GM12891 (cell line): Measurements from ENCODE around the gene CKM.

Experiments used
- POLR2A ChIP-seq: IDR thresholded peaks from 2 replicates; pipeline ENCODE4 v1.6.1; 2011; ENCODE audit warnings: low read depth, low read length, control low read depth
- POLR2AphosphoS5 ChIP-seq: IDR thresholded peaks from 2 replicates; pipeline ENCODE4 v1.6.1; 2011; ENCODE audit warnings: low read depth, low read length, control low read depth
- SPI1 ChIP-seq: IDR thresholded peaks from 2 replicates; pipeline ENCODE4 v1.6.1; 2011; ENCODE audit warnings: low read depth, low read length, control low read depth
- TAF1 ChIP-seq: IDR thresholded peaks from 2 replicates; pipeline ENCODE4 v1.6.1; 2011; ENCODE audit warnings: low read depth, low read length, control low read depth

- no peak for TF ChIP-seq SPI1
- TF ChIP-seq POLR2A, result no peak
- no peak for TF ChIP-seq POLR2AphosphoS5
- no peak for TF ChIP-seq TAF1
These were observed 26.3 kb downstream of the CKM start for GRCh38 chr19:45296355-45296754.
